GM12892 (cell line): ENCODE data around the gene PLXNB1.
A peak's percentile ranks its signal among the peaks of the same experiment; 100 is the strongest.
"Not testable (repeated sequence)": the region's sequence is repeated elsewhere in the genome, so short reads cannot be mapped to it uniquely, and the experiment has no call there.

Source experiments
- DNase-seq: peaks from one replicate; pipeline ENCODE4 v3.0.0; 2011; ENCODE audit not compliant: insufficient read length
- FAIRE-seq: peaks from 2 replicates; lab custom pipeline; 2011; peaks lifted over from hg19 to GRCh38; lab: Jason Lieb, UNC
- POLR2A ChIP-seq: IDR thresholded peaks from 2 replicates; pipeline ENCODE4 v1.6.1; 2011; ENCODE audit warnings: low read depth, low read length, control low read depth
- POLR2AphosphoS5 ChIP-seq: IDR thresholded peaks from 2 replicates; pipeline ENCODE4 v1.6.1; 2011; ENCODE audit warnings: low read depth, low read length, control low read depth
- TAF1 ChIP-seq: IDR thresholded peaks from 2 replicates; pipeline ENCODE4 v1.6.1; 2011; ENCODE audit warnings: low read depth, mild to moderate bottlenecking, control low read depth, low read length, borderline replicate concordance

The PLXNB1 gene

DNA sequence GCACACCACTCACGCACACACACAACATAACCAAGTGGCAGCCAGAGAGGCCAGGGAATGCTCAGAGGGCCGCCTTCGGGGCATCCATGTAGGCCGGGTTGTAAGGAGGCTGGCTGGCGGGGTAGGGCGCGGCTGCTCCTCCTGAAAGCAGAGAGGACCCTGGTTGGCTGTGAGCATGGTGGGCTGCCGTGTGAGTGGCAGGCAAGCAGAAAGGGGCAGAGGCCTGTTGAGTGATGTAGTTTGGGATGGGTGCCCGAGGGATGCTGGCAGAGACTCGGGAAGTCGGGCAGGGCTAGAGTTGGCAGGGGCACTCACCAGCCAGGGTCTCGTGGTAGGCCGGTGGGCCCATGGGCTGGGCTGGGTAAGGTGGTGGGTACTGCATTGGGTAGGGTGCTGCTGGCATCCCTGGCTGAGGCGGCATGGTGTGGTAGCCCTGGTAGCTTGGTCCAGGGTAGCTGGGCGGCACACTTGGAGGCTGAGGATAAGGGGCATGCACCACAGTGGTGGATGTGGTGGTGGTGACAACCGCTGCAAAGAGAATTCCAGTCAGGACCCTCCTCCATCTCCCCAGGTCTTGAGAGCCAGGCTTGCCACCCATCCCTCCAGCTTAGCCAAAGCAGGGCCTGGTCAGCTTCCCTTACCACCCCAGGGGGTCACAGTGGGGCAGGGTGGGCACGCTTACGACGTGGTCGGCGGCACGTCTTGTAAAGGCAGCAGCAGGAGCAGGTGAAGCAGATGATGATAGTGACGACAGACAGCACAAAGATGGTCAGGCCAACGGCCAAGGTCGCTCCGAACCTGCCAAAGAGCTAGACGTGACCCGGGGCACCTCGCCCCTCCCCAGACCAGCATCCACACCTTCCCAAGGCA, 39.4 kb upstream of the PLXNB1 start:
- FAIRE-seq (no peak), DNase-seq (no peak)
- peak; percentile 43; the same call in 1 of the 2 replicates for TF ChIP-seq POLR2A
- peak; percentile 51 for TF ChIP-seq POLR2AphosphoS5
- no peak for TF ChIP-seq TAF1

DNA sequence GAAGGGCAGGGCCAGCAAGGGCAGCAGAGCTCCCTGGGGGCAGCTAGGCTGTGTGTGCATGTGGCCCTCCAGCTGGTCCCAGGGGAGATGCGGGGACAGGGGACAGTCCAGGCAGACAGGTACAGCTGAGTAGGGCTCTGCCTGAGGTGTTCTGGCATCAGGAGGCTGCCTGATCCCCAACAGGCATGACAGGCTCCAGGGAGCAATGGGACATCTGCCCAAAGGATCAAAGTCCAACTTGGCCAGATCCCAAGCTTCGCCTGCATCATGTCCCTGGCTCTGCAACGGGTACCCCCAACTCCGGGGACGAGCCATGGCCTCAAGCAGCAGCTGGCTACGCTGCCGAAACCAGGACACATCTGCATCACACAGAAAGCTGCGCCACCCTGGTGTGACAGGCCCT, 38.4 kb upstream of the PLXNB1 start:
- FAIRE-seq (no peak), DNase-seq (no peak)
- TF ChIP-seq POLR2AphosphoS5 (peak; percentile 74; the same call in 1 of the 2 replicates), TAF1 (no peak)

DNA sequence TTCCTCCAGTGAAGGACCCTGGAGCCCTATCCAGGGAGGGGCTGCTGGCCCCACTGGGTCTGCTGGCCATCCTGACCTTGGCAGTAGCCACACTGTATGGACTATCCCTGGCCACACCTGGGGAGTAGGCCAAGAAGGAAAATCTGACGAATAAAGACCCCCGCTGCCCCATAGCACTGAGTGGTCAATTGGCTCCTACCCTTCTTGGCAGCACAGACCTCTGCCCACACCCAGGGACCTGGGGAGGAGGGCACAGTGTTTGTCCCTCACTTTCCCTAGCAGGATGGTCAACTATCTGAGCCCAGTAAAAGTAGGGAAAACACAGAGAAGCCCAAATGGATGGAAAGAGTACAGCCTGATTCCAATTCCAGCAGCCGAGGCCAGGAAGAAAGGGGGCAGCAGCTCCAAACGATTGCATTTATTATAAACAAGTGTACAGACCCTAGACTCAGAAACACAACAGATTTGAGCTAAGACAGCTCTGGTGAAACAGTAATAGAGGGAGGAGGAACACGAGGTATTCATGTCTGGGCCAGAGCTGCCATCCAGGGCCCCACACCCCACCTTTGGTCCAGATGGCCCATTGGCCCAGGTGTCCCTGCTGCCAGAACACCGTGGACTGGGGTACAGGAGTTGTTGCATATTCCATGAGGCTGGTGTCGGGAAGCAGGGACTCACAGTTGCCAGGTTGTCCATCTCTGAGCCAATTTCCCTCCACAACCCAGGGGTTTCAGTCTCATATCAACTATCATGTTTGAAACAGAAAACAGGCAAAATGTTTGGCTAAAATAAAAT, 37.8 kb upstream of the PLXNB1 start:
- DNase-seq (no peak), FAIRE-seq (no peak)
- no peak for TF ChIP-seq TAF1

GRCh38 chr3:48467110-48467454, 37.2 kb upstream of the PLXNB1 start:
- no peak for DNase-seq
- TF ChIP-seq TAF1 (no peak), POLR2A (no peak), POLR2AphosphoS5 (no peak)

DNA sequence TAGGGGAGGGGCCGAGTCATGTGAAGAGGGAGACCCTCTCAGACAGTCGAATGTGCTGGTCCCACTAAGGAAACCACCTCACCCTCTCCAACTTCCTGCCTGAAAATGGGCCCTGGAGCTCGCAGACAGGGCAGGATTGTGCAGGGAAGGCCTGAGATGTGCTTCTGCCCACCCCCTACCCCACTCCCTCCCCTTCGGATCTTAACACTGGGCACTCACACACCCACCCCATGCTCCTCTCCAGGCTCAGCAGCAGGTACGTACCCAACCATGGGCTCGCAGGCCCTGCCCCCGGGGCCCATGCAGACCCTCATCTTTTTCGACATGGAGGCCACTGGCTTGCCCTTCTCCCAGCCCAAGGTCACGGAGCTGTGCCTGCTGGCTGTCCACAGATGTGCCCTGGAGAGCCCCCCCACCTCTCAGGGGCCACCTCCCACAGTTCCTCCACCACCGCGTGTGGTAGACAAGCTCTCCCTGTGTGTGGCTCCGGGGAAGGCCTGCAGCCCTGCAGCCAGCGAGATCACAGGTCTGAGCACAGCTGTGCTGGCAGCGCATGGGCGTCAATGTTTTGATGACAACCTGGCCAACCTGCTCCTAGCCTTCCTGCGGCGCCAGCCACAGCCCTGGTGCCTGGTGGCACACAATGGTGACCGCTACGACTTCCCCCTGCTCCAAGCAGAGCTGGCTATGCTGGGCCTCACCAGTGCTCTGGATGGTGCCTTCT, 36.7 kb upstream of the PLXNB1 start:
- DNase-seq (no peak), FAIRE-seq (peak; percentile 92)
- TF ChIP-seq POLR2AphosphoS5: peak; percentile 58; the same call in 1 of the 2 replicates
- no peak for TF ChIP-seq TAF1
- TF ChIP-seq POLR2A: peak; percentile 50; the same call in 1 of the 2 replicates

More at GRCh38 chr3:48467110-48467454, 37.2 kb upstream of the PLXNB1 start:
- FAIRE-seq: peak; percentile 14

- DNase-seq (peak; percentile 97), FAIRE-seq (peak; percentile 99)
- peak; percentile 98 for TF ChIP-seq POLR2AphosphoS5
- TF ChIP-seq POLR2A: peak; percentile 98
- peak; percentile 90 for TF ChIP-seq TAF1
Observed at GRCh38 chr3:48465531-48466378, 35.9 kb upstream of the PLXNB1 start.

GRCh38 chr3:48465237-48465530, 35.3 kb upstream of the PLXNB1 start:
- TF ChIP-seq POLR2AphosphoS5 (no peak), POLR2A (no peak), TAF1 (no peak)
- DNase-seq (no peak), FAIRE-seq (no peak)

- DNase-seq: no peak
- no peak for FAIRE-seq
- no peak for TF ChIP-seq POLR2A
- TF ChIP-seq TAF1: no peak
- TF ChIP-seq POLR2AphosphoS5: no peak
Observed at GRCh38 chr3:48464713-48465221, 34.9 kb upstream of the PLXNB1 start.

- DNase-seq: no peak
- TF ChIP-seq POLR2AphosphoS5: no peak
- TF ChIP-seq POLR2A: no peak
- no peak for TF ChIP-seq TAF1
- no peak for FAIRE-seq
Observed at GRCh38 chr3:48463703-48464102, 33.8 kb upstream of the PLXNB1 start.

DNA sequence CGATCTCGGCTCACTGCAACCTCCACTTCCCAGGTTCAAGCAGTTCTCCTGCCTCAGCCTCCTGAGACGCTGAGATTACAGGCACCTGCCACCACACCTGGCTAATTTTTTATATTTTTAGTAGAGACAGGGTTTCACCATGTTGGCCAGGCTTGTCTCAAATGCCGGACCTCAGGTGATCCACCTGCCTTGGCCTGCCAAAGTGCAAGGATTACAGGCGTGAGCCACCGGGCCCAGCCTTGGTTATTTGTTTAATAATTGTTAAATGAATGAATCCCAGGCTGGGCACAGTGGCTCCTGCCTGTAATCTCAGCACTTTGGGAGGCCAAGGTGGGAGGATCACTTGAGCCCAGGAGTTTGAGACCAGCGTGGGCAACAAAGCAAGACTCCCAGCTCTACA, 31.9 kb upstream of the PLXNB1 start:
- not testable (repeated sequence) for DNase-seq, FAIRE-seq
